H9 (cell line): ENCODE data around the gene KDM5B. TPM values are rescaled to one million over a fixed set of nuclear protein-coding genes. Genes with fewer than 3 reads are reported as not detected.

ENCODE experiments used
- DNase-seq: peaks from one replicate; pipeline ENCODE4 v3.0.0-alpha.2; 2017
- H2AFZ ChIP-seq: one replicate; pipeline ENCODE4 v1.6.1; 2013; ENCODE audit warnings: mild to moderate bottlenecking, low read length, control low read depth, moderate library complexity
- H2AK5ac ChIP-seq: 2 replicates; pipeline ENCODE4 v1.6.1; 2013; ENCODE audit warnings: low read length, control low read depth, mixed read lengths; ENCODE audit not compliant: insufficient read length
- H2BK120ac ChIP-seq: one replicate; pipeline ENCODE4 v1.6.1; 2013; ENCODE audit warnings: low read depth, mild to moderate bottlenecking, low read length, control low read depth, inconsistent platforms; ENCODE audit not compliant: poor library complexity, severe bottlenecking
- H2BK12ac ChIP-seq: 2 replicates; pipeline ENCODE4 v1.6.1; 2013; ENCODE audit warnings: low read length, control low read depth, mixed read lengths, low read depth; ENCODE audit not compliant: insufficient read length
- H2BK15ac ChIP-seq: 2 replicates; pipeline ENCODE4 v1.6.1; 2013; ENCODE audit warnings: low read depth, low read length, control low read depth
- H2BK20ac ChIP-seq: one replicate; pipeline ENCODE4 v1.6.1; 2013; ENCODE audit warnings: low read depth, mild to moderate bottlenecking, low read length, control low read depth, inconsistent platforms; ENCODE audit not compliant: poor library complexity, severe bottlenecking
- H2BK5ac ChIP-seq: 2 replicates; pipeline ENCODE4 v1.6.1; 2013; ENCODE audit warnings: low read length, control low read depth, mixed read lengths; ENCODE audit not compliant: insufficient read length
- H3K14ac ChIP-seq: 2 replicates; pipeline ENCODE4 v1.6.1; 2013; ENCODE audit warnings: low read length, control low read depth; ENCODE audit not compliant: insufficient read depth
- H3K18ac ChIP-seq: 2 replicates; pipeline ENCODE4 v1.6.1; 2013; ENCODE audit warnings: low read depth, mild to moderate bottlenecking, mixed read lengths, low read length, control low read depth; ENCODE audit not compliant: insufficient read length
- H3K23ac ChIP-seq: 2 replicates; pipeline ENCODE4 v1.6.1; 2013; ENCODE audit warnings: low read length, control low read depth, mixed read lengths, low read depth; ENCODE audit not compliant: insufficient read length
- H3K23me2 ChIP-seq: 2 replicates; pipeline ENCODE4 v1.6.1; 2013; ENCODE audit warnings: low read depth, mild to moderate bottlenecking, mixed read lengths, low read length, control low read depth; ENCODE audit not compliant: insufficient read length, poor library complexity, severe bottlenecking
- H3K27ac ChIP-seq: 2 replicates; pipeline ENCODE4 v1.5.1; 2013; ENCODE audit warnings: low read length, control low read depth, mixed read lengths, low read depth; ENCODE audit not compliant: insufficient read length
- H3K27me3 ChIP-seq: 2 replicates; pipeline ENCODE4 v1.6.1; 2013; ENCODE audit warnings: low read length, control low read depth, inconsistent platforms; ENCODE audit not compliant: insufficient read depth
- H3K4ac ChIP-seq: 2 replicates; pipeline ENCODE4 v1.6.1; 2013; ENCODE audit warnings: low read depth, mild to moderate bottlenecking, control low read depth, inconsistent platforms, low read length, moderate library complexity
- H3K4me1 ChIP-seq: 2 replicates; pipeline ENCODE4 v1.6.1; 2013; ENCODE audit warnings: low read length, control low read depth, inconsistent platforms; ENCODE audit not compliant: insufficient read depth
- H3K4me2 ChIP-seq: 2 replicates; pipeline ENCODE4 v1.6.1; 2013; ENCODE audit warnings: low read length, control low read depth, mixed read lengths; ENCODE audit not compliant: insufficient read length, insufficient read depth
- H3K56ac ChIP-seq: 2 replicates; pipeline ENCODE4 v1.6.1; 2013; ENCODE audit warnings: low read depth, mild to moderate bottlenecking, mixed read lengths, low read length, control low read depth; ENCODE audit not compliant: insufficient read length
- H3K79me1 ChIP-seq: 2 replicates; pipeline ENCODE4 v1.6.1; 2013; ENCODE audit warnings: low read depth, mild to moderate bottlenecking, moderate library complexity, low read length, control low read depth, inconsistent platforms; ENCODE audit not compliant: insufficient read depth, poor library complexity, severe bottlenecking
- H3K79me2 ChIP-seq: 2 replicates; pipeline ENCODE4 v1.6.1; 2013; ENCODE audit warnings: low read length, control low read depth, inconsistent platforms; ENCODE audit not compliant: insufficient read depth
- H3K9ac ChIP-seq: 2 replicates; pipeline ENCODE4 v1.6.1; 2013; ENCODE audit warnings: low read length, control low read depth, mixed read lengths; ENCODE audit not compliant: insufficient read length; ENCODE audit errors: extremely low read depth
- H3K9me3 ChIP-seq: one replicate; pipeline ENCODE4 v1.6.1; 2013; ENCODE audit warnings: low read depth, low read length, inconsistent platforms; ENCODE audit not compliant: control insufficient read depth
- H3T11ph ChIP-seq: one replicate; pipeline ENCODE4 v1.6.1; 2013; ENCODE audit warnings: mild to moderate bottlenecking, low read length, control low read depth, inconsistent platforms
- H4K20me1 ChIP-seq: one replicate; pipeline ENCODE4 v1.6.1; 2013; ENCODE audit not compliant: control insufficient read depth, insufficient read length, insufficient read depth
- H4K5ac ChIP-seq: 2 replicates; pipeline ENCODE4 v1.6.1; 2013; ENCODE audit warnings: low read depth, mild to moderate bottlenecking, mixed read lengths, low read length, control low read depth; ENCODE audit not compliant: insufficient read length
- H4K8ac ChIP-seq: replicated peaks from 2 replicates; pipeline ENCODE4 v1.6.1; 2013; ENCODE audit warnings: low read length, control low read depth, mixed read lengths, low read depth; ENCODE audit not compliant: insufficient read length
- H4K91ac ChIP-seq: 2 replicates; pipeline ENCODE4 v1.6.1; 2013; ENCODE audit warnings: low read depth, mild to moderate bottlenecking, moderate library complexity, mixed read lengths, low read length, control low read depth; ENCODE audit not compliant: insufficient read length
- H3K27ac Mint-ChIP-seq, 3 experiments: 2 replicates in 2 of 3; 3 replicates in 1 of 3; pipeline ENCODE4 v1.8.0; 2020 to 2021; ENCODE audit warnings: mixed read lengths in 3 of 3, mild to moderate bottlenecking in 1 of 3, moderate library complexity in 1 of 3
- H3K27me3 Mint-ChIP-seq: 2 replicates; pipeline ENCODE4 v1.8.0; 2021; ENCODE audit warnings: low read depth, mild to moderate bottlenecking, moderate library complexity, mixed read lengths
- H3K36me3 Mint-ChIP-seq, 3 experiments: 2 replicates in 2 of 3; 3 replicates in 1 of 3; pipeline ENCODE4 v1.8.0; 2020 to 2021; ENCODE audit warnings: low read depth in 3 of 3, mixed read lengths in 3 of 3; ENCODE audit not compliant: insufficient read depth in 1 of 3
- H3K4me1 Mint-ChIP-seq, 2 experiments: 2 replicates each; pipeline ENCODE4 v1.8.0; 2020; ENCODE audit warnings: mixed read lengths in 2 of 2
- H3K4me3 Mint-ChIP-seq, 2 experiments: 2 replicates in 1 of 2; 3 replicates in 1 of 2; pipeline ENCODE4 v1.8.0; 2020 to 2021; ENCODE audit warnings: mild to moderate bottlenecking in 2 of 2, mixed read lengths in 2 of 2, moderate library complexity in 1 of 2
- H3K9me3 Mint-ChIP-seq, 2 experiments: 2 replicates in 1 of 2; 3 replicates in 1 of 2; pipeline ENCODE4 v1.8.0; 2020; ENCODE audit warnings: mild to moderate bottlenecking in 2 of 2, mixed read lengths in 2 of 2, moderate library complexity in 1 of 2
- WGBS: extraction: QIAGEN DNeasy Blood & Tissue Kit; methylation state at CpG from one replicate; pipeline ENCODE4 v1.1.7; 2013; ENCODE audit warnings: missing lambda C conversion rate, low lambda C conversion rate, mixed read lengths; ENCODE audit not compliant: insufficient read length; ENCODE audit errors: extremely low coverage; 5-methylcytosine and 5-hydroxymethylcytosine counted together
- total RNA-seq: library from RNA; stranded (reverse); gene quantifications from 2 replicates; pipeline ENCODE4 v1.2.1, GENCODE V29; 2021
- TF ChIP-seq, protein P1 (sequence below): fragments of 200-600 bp; sonication (generic); conservative IDR thresholded peaks from 3 replicates; pipeline ENCODE4 v1.8.0; 2021; ENCODE audit warnings: antibody characterized with exemption, mild to moderate bottlenecking

The KDM5B gene
- total RNA-seq, 1 experiment from 2014 or later, result 210 TPM

DNA sequence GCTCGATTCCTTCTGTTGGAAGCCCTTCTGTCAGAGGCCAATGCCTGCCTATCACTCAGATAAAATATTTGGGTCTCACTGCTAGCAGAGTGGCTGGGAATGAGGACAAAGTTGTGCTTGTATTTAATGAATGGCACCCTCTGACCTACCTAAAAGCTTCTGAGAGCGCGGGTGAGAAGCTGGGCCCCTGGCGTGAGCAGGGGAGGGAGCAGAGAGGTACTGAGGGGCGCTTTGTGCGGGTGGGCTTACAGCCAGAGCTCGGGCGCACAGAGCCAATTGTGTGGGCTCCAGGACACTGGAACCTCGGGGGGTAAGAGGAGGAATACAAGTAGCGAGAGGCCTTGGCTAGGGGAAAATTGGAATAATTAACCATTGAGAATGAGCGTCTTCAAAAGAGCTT lies 34.9 kb upstream of the KDM5B start:
- H3K27me3 ChIP-seq, result no peaks in the 10 kb centered on the region
- no peak overlapping the region for H3K23ac ChIP-seq
- DNase-seq, result no peak
- no peaks in the 10 kb centered on the region for H3K23me2 ChIP-seq
- H4K5ac ChIP-seq, result no peak overlapping the region
- H3K79me2 ChIP-seq, result no peaks in the 10 kb centered on the region
- H4K91ac ChIP-seq, result no peak overlapping the region
- H2BK5ac ChIP-seq, result no peak overlapping the region
- no peak overlapping the region for H3T11ph ChIP-seq
- no peak overlapping the region for H2BK15ac ChIP-seq
- H3K56ac ChIP-seq, result no peak overlapping the region
- no peak overlapping the region for H2BK12ac ChIP-seq
- TF ChIP-seq, protein P1, sequence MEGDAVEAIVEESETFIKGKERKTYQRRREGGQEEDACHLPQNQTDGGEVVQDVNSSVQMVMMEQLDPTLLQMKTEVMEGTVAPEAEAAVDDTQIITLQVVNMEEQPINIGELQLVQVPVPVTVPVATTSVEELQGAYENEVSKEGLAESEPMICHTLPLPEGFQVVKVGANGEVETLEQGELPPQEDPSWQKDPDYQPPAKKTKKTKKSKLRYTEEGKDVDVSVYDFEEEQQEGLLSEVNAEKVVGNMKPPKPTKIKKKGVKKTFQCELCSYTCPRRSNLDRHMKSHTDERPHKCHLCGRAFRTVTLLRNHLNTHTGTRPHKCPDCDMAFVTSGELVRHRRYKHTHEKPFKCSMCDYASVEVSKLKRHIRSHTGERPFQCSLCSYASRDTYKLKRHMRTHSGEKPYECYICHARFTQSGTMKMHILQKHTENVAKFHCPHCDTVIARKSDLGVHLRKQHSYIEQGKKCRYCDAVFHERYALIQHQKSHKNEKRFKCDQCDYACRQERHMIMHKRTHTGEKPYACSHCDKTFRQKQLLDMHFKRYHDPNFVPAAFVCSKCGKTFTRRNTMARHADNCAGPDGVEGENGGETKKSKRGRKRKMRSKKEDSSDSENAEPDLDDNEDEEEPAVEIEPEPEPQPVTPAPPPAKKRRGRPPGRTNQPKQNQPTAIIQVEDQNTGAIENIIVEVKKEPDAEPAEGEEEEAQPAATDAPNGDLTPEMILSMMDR, result no peak
- H2AK5ac ChIP-seq, result no peak overlapping the region
- no peak overlapping the region for H3K4me2 ChIP-seq
- H3K18ac ChIP-seq, result no peak overlapping the region
- WGBS, result no CpG with 5 or more reads among the region's 11 CpGs
- no peaks in the 10 kb centered on the region for H3K9me3 ChIP-seq
- H2BK120ac ChIP-seq, result no peak overlapping the region
- Mint-ChIP-seq H3K27me3 (no peaks in the 10 kb centered on the region; the same call in none of the 2 replicates), H3K36me3 (peaks cover 0 to 2% (median 0%) of the 10 kb centered on the region in 3 experiments; a peak in 1 of 7 replicates), H3K4me1 (peaks cover 11 to 14% of the 10 kb centered on the region in 2 experiments), H3K27ac (no peak overlapping the region; a peak in 1 of 7 replicates), H3K4me3 (no peak overlapping the region), H3K9me3 (no peaks in the 10 kb centered on the region; a peak in 1 of 5 replicates)
- no peak overlapping the region for H3K27ac ChIP-seq
- H3K4me1 ChIP-seq, result no peaks in the 10 kb centered on the region
- H2AFZ ChIP-seq, result no peak overlapping the region
- no peak overlapping the region for H3K4ac ChIP-seq
- no peaks in the 10 kb centered on the region for H3K79me1 ChIP-seq
- H4K20me1 ChIP-seq, result no peaks in the 10 kb centered on the region
- H3K14ac ChIP-seq, result no peak overlapping the region
- H2BK20ac ChIP-seq, result no peak overlapping the region
- H3K9ac ChIP-seq, result no peak overlapping the region
- no peak overlapping the region for H4K8ac ChIP-seq
